Stimulated activated CD4-positive, alpha-beta T cell treated with anti-CD3 and anti-CD28 coated beads, Interleukin-1b, Interleukin-23, amount 100 ng/mL, for 4 hours (primary cell): ENCODE results near the gene TSPYL1.
"Not testable (repeated sequence)": the region's sequence is repeated elsewhere in the genome, so short reads cannot be mapped to it uniquely, and the experiment has no call there.

Experiments used
- DNase-seq, 2 donors: peaks; one replicate each; pipeline ENCODE4 v3.0.0-alpha.2; 2020; ENCODE audit warnings: low read depth in 2 of 2

Gene TSPYL1

DNA sequence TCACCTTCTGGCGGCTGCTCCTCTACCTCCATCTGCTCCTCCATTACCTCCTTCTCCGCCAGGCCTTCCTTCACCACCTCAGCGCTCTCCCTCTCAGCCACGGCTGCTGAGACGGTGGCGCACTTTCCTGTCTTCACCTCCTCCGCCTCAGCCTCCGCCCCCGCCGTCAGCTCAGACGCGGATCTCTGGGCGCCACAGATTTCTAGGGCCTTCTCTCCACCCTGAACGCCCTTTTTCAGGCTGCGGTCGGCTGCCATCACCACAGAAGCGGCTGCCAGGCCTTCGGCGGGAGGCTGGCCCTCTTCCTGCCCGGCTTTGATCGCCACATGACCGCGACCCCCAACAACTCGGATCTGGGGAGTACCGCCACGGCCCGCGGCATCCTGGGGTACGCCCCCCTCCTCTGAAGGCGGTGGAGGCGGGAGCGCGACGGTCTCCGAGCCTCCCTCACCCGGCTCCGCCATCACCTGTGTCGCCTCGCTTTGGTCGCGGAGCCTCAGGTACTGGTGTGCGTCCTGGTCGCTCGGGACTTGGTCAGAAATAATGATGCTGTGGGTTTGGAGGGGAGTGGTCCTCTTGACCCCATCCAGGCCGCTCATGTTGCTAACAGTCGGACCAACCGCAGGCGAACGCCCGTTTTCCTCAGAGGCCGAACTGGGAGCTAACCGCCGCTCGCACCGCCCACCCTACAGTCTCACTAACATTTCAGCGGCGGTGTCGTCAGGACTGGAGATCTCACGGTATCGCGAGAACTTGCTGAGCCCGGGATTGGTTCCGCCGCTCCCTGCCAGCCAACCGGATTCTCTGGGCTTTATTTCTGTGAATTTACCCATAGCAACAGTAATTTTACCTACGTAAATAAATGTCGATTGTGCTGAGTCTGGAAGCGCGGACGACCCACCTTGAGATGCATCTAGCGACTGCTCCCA is at the start of gene TSPYL1:
TSPYL1 (minus strand) TSS at position 699 of the 929 bp plus-strand sequence; CDS start at position 599, 100 bp downstream.
- peak; percentile 80 to 89 for DNase-seq

DNA sequence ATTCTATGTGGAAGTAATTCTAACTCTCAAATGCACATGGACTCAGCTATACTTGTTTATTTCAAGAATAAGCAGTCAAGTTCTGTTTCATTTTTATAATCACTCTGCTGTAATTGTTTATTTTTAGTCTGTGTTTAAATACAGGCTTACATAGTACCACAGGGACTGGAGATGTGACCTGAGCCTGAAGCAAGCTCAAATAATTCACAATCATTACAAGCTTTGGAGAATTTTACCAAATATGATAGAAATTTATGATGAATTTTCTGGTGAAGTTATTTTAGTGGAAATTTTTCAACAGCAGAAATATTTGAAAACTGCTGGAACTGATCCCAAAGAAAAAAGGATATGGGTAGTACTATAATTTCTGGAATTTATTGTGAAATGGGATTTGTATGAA is 49.4 kb upstream of the TSPYL1 start:
- DNase-seq: no peak

DNA sequence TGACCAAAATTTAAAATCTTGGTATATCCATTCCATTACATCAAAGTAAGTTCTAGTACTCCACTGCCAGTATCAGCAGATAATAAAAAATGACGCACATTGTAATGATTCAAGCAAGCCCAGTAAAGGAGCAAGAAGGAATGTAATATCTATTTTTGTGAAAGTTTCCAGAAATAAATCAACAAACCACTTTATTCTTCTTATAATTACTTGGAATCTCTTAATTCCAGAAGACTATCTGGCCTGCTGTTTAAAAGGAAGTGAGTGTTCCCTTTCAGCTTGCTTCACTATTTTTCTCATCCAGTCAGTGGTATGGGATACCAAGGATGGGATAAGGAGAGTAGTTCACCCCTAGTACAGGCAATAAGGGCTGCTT is 48.8 kb upstream of the TSPYL1 start:
- no peak for DNase-seq

DNA sequence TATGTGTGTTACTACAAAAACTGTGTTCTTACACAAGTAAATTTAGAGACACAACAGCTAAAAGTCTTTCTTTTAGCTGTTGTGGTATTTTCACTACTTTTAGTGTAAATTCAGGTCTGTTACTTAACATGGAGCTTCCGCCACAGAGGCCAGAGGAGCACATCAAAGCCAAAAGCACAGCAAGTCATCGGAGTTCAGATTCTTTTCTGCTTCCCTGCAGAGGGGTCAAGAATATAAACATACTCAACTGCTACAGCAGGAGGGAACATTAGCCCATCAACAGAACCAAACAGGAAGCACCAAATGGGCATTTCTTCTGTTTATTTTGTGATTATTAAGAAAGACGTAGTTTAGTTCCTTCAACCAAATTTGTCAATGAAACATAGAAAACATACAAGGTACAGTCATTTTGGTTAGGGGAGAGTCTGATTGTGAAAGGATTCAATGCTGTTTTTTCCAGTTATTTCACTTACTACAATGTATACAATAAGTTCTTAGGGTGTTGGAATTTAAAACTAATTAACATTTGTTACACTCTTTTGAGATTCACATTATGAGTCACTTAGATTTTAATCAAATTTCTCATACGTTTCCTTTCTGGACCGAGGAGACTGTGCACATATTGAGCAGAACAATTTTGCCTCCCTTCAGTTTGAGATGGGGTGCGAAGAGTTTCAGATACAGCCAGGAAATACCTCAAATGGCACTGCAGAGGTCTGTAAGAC is 48.2 kb upstream of the TSPYL1 start:
- DNase-seq: no peak

DNA sequence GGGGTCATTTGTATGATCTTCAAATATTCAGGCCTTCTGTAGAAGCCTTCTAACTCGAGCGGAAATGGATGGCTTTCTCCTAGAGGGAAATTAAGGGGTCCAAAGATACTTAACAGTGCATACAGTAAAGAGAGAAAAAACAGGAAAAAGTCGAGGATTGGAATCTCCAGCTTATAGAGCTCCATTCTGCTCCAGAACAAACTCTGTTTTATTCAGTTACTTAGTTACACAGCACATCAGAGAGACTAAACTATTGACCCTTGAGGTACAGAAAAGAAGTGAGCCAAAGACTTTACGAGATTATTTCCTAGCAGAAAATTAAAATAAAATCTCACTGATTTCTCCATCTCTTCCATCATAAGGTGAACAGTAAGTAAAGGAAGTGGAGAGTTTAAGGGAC is 47.3 kb upstream of the TSPYL1 start:
- DNase-seq: no peak

DNA sequence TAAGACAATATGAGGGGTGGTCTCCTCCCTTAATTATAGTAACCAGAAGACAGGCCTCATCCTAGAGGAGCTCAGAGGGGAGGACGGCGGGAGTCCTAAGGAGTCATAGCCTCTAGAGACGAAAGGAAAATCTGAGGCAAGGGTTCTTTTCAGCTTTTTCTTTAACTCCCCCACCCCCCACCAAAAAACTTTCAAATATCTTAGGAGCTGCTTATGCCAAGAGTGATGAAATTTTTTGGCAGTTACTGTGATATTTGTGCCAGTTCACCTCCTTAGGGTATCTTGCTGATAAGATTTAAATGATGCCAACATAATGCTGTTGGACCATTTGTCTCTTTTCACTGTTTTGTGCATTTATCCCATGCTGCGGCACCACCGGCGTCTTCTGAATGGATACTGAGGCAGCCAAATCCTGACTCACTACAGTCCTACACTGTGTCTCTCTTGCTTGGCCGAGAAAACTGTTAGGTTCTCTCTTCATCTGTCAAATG is 46.5 kb upstream of the TSPYL1 start:
- no peak for DNase-seq

DNA sequence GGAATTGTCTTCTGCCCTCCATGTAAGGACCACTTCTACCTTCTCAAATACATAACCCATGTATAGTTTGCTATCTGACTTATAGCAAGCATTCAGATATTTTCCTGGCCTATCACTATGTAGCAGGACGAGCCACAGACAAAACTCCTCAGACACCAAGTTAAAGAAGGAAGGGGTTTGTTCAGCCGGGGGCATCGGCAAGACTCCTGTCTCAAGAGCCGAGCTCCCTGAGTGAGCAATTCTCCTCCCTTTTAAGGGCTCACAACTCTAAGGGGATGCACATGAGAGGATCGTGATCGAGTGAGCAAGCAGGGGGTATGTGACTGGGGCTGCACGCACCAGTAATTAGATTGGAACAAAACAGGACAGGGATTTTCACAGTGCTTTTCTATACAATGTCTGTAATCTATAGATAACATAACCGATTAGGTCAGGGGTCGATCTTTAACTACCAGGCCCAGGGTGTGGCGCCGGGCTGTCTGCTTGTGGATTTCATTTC is 46.0 kb upstream of the TSPYL1 start:
- not testable (repeated sequence) for DNase-seq

DNA sequence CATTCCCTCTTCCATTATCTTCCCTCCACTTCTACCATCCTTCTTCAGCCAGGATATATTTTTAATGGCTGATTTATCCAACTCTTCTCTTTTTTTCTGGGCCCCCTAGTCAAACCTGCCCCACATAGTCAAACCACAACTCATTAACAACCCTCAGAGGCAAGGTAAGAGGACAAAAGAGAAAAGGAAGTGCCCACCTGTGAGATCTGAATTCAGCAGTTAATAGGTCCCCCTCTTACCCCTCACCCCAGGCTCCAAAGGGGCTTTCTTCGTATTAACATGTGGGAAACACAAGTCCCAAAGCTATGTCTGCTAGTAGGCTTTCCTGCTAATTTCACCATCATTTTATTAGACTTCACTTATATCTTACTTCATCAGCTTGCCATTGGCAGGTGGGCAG is 44.1 kb upstream of the TSPYL1 start:
- no peak for DNase-seq

DNA sequence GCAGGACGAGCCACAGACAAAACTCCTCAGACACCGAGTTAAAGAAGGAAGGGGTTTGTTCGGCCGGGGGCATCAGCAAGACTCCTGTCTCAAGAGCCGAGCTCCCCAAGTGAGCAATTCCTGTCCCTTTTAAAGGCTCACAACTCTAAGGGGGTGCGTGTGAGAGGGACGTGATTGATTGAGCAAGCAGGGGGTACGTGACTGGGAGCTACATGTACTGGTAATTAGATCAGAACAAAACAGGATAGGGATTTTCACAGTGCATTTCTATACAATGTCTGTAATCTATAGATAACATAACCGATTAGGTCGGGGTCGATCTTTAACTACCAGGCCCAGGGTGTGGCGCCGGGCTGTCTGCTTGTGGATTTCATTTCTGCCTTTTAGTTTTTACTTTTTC is 42.2 kb upstream of the TSPYL1 start:
- not testable (repeated sequence) for DNase-seq

DNA sequence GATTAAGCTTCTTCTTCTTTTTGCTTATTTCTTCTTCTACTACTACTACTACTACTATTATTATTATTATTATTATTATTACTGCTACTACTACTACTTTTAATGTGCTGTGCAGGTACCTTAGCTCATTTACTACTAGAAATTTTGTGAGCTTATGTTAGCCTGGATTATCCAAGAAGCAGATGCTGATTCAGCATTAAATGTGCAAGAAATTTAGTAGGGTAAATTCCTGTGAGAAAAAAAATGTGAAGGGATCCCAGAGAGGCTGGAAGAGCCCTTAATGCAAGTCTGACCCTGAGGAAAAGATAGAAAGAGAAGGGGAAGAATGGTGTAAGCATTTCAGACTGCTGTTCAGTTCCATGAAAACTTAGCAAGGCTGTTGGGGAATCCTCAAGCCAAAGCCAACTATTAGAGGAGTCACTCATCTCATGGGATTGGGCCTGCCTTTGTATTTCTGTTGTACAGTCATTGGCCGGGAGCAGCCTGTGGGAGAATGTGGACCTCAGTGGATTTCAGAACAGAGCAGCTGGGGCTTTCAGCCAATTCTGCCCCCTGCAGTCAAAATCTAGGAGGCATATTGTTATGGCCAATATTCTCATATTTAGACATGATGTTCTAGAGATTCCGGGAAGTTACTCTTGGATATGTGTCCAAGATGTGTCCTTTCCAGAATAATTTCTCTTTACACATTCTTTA is 37.2 kb upstream of the TSPYL1 start:
- DNase-seq: no peak

DNA sequence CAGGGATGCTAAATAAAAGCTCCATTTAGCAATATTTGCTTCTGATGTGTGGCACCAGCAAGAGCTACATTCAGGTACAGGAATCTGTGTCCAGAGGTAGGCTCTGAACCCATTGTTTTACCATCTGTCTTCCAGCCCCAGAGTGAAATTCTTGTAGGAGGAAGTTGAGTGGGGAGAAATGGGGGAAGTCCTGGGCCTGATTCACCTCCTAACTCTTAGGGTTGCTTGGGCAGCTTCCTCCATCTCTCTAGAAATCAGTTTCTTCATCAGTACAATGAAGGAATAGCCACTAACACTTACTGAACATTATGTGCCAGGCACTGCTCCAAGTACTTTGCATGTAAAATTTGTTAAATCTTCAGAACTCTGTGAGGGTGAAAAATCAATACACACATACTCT is 35.1 kb upstream of the TSPYL1 start:
- no peak for DNase-seq

DNA sequence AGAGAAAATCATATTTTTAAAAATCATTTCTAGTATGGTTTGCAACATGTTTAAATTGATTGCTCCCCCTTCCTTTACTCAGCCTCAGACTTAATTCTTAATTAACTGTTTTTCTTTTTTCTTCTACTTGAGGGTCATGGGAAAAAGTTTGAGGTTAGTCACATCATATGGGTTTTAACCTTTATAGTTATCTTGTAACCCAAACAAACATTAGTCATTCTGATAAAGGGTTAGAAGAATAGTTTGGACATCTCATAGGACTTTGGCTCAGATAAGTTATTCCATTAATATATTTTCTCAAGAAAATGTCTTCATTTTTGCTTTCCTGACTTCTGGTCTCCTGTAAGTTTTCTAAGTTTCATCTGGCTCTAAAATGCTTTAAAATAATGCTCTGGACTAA is 34.5 kb upstream of the TSPYL1 start:
- DNase-seq: no peak

DNA sequence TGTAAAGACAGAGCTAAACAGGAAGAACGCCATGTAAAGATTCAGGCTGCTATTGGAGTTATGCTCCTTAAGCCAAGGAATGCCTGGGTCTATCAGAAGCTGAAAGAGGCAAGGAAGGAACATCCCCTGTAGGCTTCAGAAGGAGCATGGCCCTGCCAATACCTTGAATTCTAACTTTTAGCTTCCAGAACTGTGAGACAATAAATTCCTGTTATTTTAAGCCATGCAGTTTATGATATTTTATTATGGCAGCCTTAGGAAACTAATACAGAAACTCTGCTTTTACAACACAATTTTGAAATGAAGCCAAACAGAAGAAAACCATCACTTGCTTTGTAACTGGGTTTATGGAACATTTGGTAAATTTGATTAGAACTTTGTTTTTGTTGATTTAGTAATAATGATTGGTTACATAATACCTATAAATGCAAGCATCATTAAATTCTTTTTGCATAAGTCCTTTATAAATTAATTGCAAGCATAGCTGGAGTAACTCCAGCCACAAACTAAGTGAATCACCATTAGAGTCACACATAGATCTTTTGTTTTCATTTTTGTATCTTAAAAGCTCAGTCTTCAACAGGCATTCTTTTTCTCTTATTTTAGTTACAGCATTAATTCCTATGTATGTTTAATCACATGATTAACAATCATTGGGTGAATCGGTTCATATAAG is 33.5 kb upstream of the TSPYL1 start:
- DNase-seq: no peak

DNA sequence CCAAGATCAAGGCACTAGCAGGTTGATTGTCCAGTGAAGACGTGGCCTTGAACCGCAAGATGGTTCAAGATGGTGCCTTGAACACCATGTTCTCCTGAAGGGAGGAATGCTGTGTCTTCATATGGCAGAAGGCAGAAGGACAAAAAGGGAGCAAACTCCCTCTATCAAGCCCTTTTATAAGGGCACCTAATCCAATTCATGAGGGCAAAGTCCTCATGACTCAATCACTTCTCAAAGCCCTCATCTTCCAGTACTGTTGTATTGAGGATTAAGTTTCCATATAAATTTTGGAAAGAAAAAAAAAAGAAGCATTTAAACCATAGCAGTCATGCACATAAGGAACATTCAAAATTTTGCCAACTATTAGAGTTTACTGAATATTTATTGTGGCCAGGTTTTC is 29.9 kb upstream of the TSPYL1 start:
- DNase-seq: no peak

DNA sequence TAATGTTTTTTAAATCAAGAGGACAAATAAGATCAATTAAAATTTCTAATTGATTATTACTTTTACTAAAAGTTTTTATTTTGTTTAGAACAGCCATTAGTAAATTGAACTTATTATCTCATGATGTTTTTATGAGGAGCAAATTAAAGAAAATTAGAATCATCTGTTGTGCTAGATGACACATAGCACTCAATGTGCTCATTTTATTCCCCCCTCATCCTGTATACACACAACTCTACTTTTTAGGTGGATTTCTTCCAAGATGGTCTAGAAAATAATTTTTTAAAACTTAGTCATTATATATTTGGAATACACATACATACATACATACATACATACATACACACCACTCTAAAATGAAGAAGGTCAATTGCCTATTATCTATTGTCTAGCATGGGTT is 29.3 kb upstream of the TSPYL1 start:
- no peak for DNase-seq

DNA sequence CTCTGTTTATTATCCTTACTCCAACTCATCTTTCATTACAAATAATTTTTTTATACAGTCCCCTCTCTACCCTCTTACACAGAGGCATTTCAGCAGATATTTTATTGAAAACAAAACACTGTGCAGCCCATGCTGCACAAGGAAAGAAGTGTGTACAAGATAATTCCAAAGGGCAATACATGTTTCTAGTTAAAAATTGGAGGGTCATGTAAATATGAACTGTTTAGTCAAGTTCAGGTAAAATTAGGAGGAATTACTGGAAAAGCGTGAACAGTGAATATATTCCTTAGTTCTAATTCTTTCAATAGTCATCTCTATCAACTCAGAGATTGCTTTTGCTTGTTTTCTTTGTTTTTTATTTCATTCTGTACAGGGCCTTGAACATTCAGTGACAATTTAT is 27.9 kb upstream of the TSPYL1 start:
- no peak for DNase-seq

DNA sequence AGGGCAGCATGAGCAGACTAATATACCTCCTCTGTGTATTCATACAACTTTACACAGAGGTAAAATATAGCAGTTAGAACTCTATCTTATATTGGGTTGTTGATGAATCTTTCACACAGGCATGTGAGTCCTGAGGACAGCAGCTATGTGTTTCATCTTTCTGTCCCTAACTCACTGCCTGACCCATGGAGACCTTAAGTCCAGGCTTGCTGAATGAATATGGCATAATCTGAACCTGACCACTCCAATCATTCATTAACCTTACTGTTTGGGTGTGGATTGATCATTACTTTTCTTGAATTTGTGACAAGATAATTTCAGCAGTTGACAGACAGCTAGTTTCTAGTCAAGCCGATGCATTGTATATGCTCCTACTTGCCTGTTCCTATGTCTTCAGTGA is 27.3 kb upstream of the TSPYL1 start:
- no peak for DNase-seq

DNA sequence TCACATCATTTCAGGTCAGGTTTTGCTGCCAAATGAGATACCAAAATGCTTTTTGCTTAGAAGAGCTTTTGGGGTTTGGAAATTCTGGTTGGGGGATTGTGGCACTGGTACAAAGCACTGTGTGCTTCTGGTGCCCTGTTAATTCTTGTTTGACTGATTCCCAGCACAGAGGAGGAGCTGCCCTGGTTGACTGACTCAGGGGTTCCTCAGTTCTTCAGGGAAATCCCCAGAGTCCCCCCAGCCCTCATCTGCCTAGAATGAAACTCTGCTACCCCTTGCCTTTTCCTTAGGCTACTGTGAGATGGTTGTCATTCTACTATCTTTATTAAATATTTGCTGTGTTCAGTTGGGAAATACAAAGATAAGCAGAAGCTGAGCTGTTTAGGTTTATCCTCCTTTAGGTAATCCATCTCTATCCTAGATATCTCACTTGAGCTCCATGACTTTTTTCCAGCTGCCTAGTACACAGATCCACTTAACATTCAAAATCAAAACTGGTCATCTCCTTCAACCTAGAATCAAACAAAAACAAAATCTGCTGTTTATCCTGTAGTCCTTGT is 24.9 kb upstream of the TSPYL1 start:
- DNase-seq: no peak

DNA sequence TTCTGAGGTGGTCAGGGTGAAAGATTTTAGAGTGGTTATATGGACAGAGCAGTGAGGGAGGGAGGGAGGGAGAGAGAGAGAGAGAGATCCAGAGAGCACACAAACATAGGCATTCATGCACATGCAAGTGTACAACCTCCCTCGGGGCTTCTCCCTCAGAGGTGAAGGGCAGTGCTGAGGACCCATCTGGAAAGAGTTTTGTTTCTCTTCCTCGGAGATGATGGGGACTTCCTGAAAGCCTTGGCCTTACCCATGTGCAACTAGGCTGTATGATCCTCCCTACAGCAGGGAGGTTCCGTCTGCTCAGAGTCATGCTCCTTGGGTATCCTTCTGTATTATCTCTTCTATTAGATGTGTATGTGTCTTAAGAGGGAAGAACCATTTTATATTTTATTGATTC is 21.4 kb upstream of the TSPYL1 start:
- DNase-seq: no peak

DNA sequence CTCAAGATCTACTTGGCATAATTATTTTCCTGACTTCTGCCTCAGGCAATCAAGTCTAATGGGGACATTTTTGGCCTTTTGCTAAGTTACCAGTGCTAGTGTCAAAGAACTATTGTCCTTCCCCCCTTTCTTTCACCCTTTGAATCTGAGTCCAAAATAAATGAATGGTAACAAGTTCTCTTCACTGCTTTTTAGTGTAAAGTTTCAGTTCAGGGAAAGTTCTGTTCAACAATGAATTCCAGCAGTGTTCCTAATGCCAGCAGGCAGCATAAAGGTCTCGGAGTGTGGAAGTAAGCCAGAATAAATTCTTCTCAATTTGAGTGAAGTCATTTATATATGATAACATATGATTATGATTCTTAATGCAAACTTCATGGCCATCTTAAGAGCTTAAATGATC is 20.8 kb upstream of the TSPYL1 start:
- no peak for DNase-seq

DNA sequence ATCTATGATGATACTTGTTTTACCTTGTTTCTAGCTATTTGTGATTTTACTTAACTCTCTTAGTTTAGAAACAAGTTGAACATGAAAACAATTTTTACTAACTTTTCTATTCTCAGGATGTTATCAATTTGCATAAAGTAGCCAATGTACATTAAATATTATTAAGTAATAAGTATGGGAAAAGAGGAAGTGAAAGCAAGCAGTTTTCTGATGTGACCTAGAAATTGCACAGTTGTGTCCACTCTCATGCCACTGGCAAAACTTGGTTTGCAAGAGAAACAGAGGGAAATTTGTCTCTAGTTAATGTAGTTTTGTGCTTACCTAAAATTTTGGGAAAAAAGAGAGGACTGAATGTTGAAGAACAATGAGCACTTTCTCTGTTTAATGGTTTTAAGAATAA is 19.2 kb upstream of the TSPYL1 start:
- no peak for DNase-seq
